Measurements from ENCODE around the gene LMAN1L. TPM values are rescaled to one million over a fixed set of nuclear protein-coding genes. Genes with fewer than 3 reads are reported as not detected.
A peak's percentile ranks its signal among the peaks of the same experiment; 100 is the strongest.

The LMAN1L gene
- total and polyA plus RNA-seq, 2 donors, result 0.41 TPM; not detected in 1

DNA sequence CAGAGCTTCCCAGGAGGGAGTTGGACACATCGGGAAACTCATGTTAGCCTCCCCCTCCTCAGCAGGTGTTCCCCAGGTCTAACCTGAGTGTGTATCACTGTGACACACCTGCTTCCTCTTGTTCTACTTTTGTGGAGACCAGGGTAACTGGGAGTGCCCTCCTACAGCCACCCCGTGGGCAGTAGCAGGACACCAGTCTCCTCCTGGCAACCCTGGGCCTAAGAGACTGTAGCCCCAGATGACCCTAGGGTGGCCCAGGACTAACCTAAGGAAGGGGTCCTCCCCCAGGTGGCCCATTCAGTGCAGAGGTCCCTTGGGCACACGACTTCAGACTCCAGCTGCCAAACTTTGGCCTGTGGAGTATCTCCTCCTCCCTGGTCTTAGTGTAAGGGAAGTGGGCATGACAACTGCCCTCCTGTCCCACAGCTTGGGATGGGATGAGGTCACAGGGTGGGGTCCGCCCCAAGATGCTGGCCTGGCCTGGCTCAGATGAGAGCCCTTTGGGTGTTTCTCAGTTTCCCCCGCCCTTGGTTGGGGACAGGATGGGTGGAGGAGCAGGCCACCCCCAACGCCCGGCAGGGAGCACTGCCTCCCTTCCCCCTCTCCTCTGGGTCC is 26.0 kb upstream of the LMAN1L start:
- Histone ChIP-seq H3K36me3 (ENCODE audit: control insufficient read depth in 2 of 2, insufficient read depth in 2 of 2, low read length in 1 of 2) (peaks cover 7 to 40% of the 10 kb centered on the region in 2 donors), H3K4me1 (ENCODE audit: control insufficient read depth in 2 of 2, insufficient read depth in 2 of 2, low read length in 2 of 2) (peaks cover 69 to 88% of the 10 kb centered on the region in 2 donors), H3K9me3 (ENCODE audit: control insufficient read depth in 2 of 2, insufficient read depth in 1 of 2, low read length in 1 of 2) (peaks cover 0 to 6% of the 10 kb centered on the region in 2 donors), H3K27ac (ENCODE audit: low read depth in 1 of 2, low read length in 1 of 2) (peak overlapping the region; percentile 98 to 99), H3K27me3 (ENCODE audit: control insufficient read depth in 2 of 2, insufficient read depth in 1 of 2, low read length in 1 of 2) (no peaks in the 10 kb centered on the region), H3K4me3 (ENCODE audit: low read length in 2 of 2) (peak overlapping the region; percentile 51 to 98)
- 40% methylated on average over 7 of the region's 7 CpGs for WGBS
- peak in 1 of 9 donors; percentile 40 for DNase-seq (ENCODE audit: low read depth in 6 of 9, low spot score in 9 of 9)

DNA sequence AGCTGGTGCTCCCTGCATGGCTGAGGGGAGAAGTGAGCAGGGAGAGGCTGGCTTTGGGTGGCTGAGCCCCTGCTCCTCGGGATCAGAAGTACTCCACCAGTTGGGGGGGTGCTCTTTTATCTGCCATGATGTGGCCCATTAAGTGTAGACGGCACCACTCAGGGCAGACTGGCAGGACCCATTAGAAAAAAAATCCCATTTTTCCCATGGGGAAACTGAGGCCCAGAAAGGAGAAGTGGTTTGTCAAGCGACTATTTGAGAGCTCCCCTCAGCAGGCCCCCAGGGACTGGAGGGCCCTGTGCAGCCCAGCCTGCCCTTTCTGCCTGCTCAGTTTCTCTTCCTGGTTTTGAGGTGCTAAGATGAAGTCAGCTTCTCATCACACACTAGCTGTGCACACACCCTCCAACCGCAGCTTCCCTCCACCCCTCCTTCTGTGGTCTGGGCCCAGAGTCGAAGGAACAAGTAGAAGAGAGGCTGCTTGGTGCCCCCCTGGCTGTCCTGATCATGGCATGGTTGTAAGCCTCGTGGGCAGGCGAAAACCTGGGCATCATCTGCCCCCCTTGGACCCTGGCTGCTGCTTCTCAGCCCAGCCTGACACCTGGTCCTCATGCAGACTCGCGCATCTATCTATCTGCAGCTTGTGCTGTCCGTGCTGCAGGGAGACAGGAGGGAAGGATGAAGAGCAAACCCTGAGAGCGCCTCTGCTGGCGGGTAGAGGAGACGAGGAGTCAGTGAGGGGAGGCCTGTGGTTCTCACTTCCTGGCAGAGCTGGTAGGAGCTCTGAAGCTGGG is 25.2 kb upstream of the LMAN1L start:
- Histone ChIP-seq H3K27ac (ENCODE audit: low read depth in 1 of 2, low read length in 1 of 2) (peak overlapping the region; percentile 98 to 99), H3K27me3 (ENCODE audit: control insufficient read depth in 2 of 2, insufficient read depth in 1 of 2, low read length in 1 of 2) (no peaks in the 10 kb centered on the region), H3K4me3 (ENCODE audit: low read length in 2 of 2) (peak overlapping the region; percentile 51 to 98), H3K4me1 (ENCODE audit: control insufficient read depth in 2 of 2, insufficient read depth in 2 of 2, low read length in 2 of 2) (peaks cover 74 to 95% of the 10 kb centered on the region in 2 donors), H3K36me3 (ENCODE audit: control insufficient read depth in 2 of 2, insufficient read depth in 2 of 2, low read length in 1 of 2) (peaks cover 7 to 45% of the 10 kb centered on the region in 2 donors), H3K9me3 (ENCODE audit: control insufficient read depth in 2 of 2, insufficient read depth in 1 of 2, low read length in 1 of 2) (peaks cover 0 to 6% of the 10 kb centered on the region in 2 donors)
- 4% methylated on average over 13 of the region's 13 CpGs for WGBS
- peak; percentile 84 to 98 (median 92) for DNase-seq (ENCODE audit: low read depth in 6 of 9, low spot score in 9 of 9)

- peaks cover 7 to 51% of the 10 kb centered on the region in 2 donors for H3K36me3 ChIP-seq (ENCODE audit: control insufficient read depth in 2 of 2, insufficient read depth in 2 of 2, low read length in 1 of 2)
- DNase-seq (ENCODE audit: low read depth in 6 of 9, low spot score in 9 of 9), result no peak
- H3K27me3 ChIP-seq (ENCODE audit: control insufficient read depth in 2 of 2, insufficient read depth in 1 of 2, low read length in 1 of 2), result no peaks in the 10 kb centered on the region
- peaks cover 0 to 6% of the 10 kb centered on the region in 2 donors for H3K9me3 ChIP-seq (ENCODE audit: control insufficient read depth in 2 of 2, insufficient read depth in 1 of 2, low read length in 1 of 2)
- peaks cover 74 to 96% of the 10 kb centered on the region in 2 donors for H3K4me1 ChIP-seq (ENCODE audit: control insufficient read depth in 2 of 2, insufficient read depth in 2 of 2, low read length in 2 of 2)
- peak overlapping the region; percentile 51 to 98 for H3K4me3 ChIP-seq (ENCODE audit: low read length in 2 of 2)
- 7% methylated on average over 7 of the region's 7 CpGs for WGBS
- peak overlapping the region; percentile 98 to 99 for H3K27ac ChIP-seq (ENCODE audit: low read depth in 1 of 2, low read length in 1 of 2)
These were observed 24.5 kb upstream of the LMAN1L start for GRCh38 chr15:74788042-74788682.

- peaks cover 0 to 9% of the 10 kb centered on the region in 2 donors for H3K9me3 ChIP-seq (ENCODE audit: control insufficient read depth in 2 of 2, insufficient read depth in 1 of 2, low read length in 1 of 2)
- peaks cover 74 to 96% of the 10 kb centered on the region in 2 donors for H3K4me1 ChIP-seq (ENCODE audit: control insufficient read depth in 2 of 2, insufficient read depth in 2 of 2, low read length in 2 of 2)
- peak overlapping the region; percentile 98 to 99 for H3K27ac ChIP-seq (ENCODE audit: low read depth in 1 of 2, low read length in 1 of 2)
- 10% methylated on average over 9 of the region's 9 CpGs for WGBS
- H3K36me3 ChIP-seq (ENCODE audit: control insufficient read depth in 2 of 2, insufficient read depth in 2 of 2, low read length in 1 of 2), result peaks cover 7 to 55% of the 10 kb centered on the region in 2 donors
- DNase-seq (ENCODE audit: low read depth in 6 of 9, low spot score in 9 of 9), result peak in 1 of 9 donors; percentile 84
- H3K4me3 ChIP-seq (ENCODE audit: low read length in 2 of 2), result peak overlapping the region; percentile 51 to 98
- H3K27me3 ChIP-seq (ENCODE audit: control insufficient read depth in 2 of 2, insufficient read depth in 1 of 2, low read length in 1 of 2), result no peaks in the 10 kb centered on the region
These were observed 23.9 kb upstream of the LMAN1L start for GRCh38 chr15:74788683-74789151.

- H3K27ac ChIP-seq (ENCODE audit: low read depth in 1 of 2, low read length in 1 of 2), result peak overlapping the region; percentile 98 to 99
- peaks cover 0 to 9% of the 10 kb centered on the region in 2 donors for H3K9me3 ChIP-seq (ENCODE audit: control insufficient read depth in 2 of 2, insufficient read depth in 1 of 2, low read length in 1 of 2)
- peaks cover 70 to 93% of the 10 kb centered on the region in 2 donors for H3K4me1 ChIP-seq (ENCODE audit: control insufficient read depth in 2 of 2, insufficient read depth in 2 of 2, low read length in 2 of 2)
- 11% methylated on average over 14 of the region's 14 CpGs for WGBS
- DNase-seq (ENCODE audit: low read depth in 6 of 9, low spot score in 9 of 9), result no peak
- H3K27me3 ChIP-seq (ENCODE audit: control insufficient read depth in 2 of 2, insufficient read depth in 1 of 2, low read length in 1 of 2), result no peaks in the 10 kb centered on the region
- peak overlapping the region; percentile 51 to 98 for H3K4me3 ChIP-seq (ENCODE audit: low read length in 2 of 2)
- peaks cover 7 to 55% of the 10 kb centered on the region in 2 donors for H3K36me3 ChIP-seq (ENCODE audit: control insufficient read depth in 2 of 2, insufficient read depth in 2 of 2, low read length in 1 of 2)
These were observed 23.4 kb upstream of the LMAN1L start for GRCh38 chr15:74789171-74789631.

DNA sequence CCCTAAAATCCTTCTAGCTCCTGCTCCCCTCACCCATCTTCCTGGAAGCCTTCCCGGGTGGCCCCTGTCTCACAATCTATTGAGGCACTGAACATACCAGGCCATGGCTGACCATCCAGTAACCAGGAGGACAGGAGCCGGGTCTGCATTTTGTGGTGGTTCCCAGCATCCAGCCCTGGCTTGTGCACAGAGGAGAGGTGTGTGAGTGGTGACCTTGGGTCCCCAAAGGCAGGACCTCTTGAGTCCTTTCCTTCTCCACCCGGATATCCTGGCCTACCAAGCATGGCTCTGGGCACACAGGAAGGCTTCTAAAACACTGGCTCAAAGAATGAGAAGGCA is 22.9 kb upstream of the LMAN1L start:
- Histone ChIP-seq H3K4me3 (ENCODE audit: low read length in 2 of 2) (peak overlapping the region; percentile 51 to 98), H3K27me3 (ENCODE audit: control insufficient read depth in 2 of 2, insufficient read depth in 1 of 2, low read length in 1 of 2) (no peaks in the 10 kb centered on the region), H3K36me3 (ENCODE audit: control insufficient read depth in 2 of 2, insufficient read depth in 2 of 2, low read length in 1 of 2) (peaks cover 9 to 54% of the 10 kb centered on the region in 2 donors), H3K9me3 (ENCODE audit: control insufficient read depth in 2 of 2, insufficient read depth in 1 of 2, low read length in 1 of 2) (peaks cover 0 to 9% of the 10 kb centered on the region in 2 donors), H3K27ac (ENCODE audit: low read depth in 1 of 2, low read length in 1 of 2) (peak overlapping the region; percentile 85 to 99), H3K4me1 (ENCODE audit: control insufficient read depth in 2 of 2, insufficient read depth in 2 of 2, low read length in 2 of 2) (peaks cover 65 to 92% of the 10 kb centered on the region in 2 donors)
- WGBS, result 28% methylated on average over 3 of the region's 3 CpGs
- no peak for DNase-seq (ENCODE audit: low read depth in 6 of 9, low spot score in 9 of 9)

GRCh38 chr15:74790080-74790916 is 22.3 kb upstream of the LMAN1L start:
- 15% methylated on average over 15 of the region's 15 CpGs for WGBS
- DNase-seq (ENCODE audit: low read depth in 6 of 9, low spot score in 9 of 9), result peak in 1 of 9 donors; percentile 38
- peaks cover 10 to 50% of the 10 kb centered on the region in 2 donors for H3K36me3 ChIP-seq (ENCODE audit: control insufficient read depth in 2 of 2, insufficient read depth in 2 of 2, low read length in 1 of 2)
- H3K4me1 ChIP-seq (ENCODE audit: control insufficient read depth in 2 of 2, insufficient read depth in 2 of 2, low read length in 2 of 2), result peaks cover 59 to 91% of the 10 kb centered on the region in 2 donors
- H3K4me3 ChIP-seq (ENCODE audit: low read length in 2 of 2), result peak overlapping the region; percentile 51 to 98
- no peaks in the 10 kb centered on the region for H3K27me3 ChIP-seq (ENCODE audit: control insufficient read depth in 2 of 2, insufficient read depth in 1 of 2, low read length in 1 of 2)
- peak overlapping the region; percentile 85 to 99 for H3K27ac ChIP-seq (ENCODE audit: low read depth in 1 of 2, low read length in 1 of 2)
- H3K9me3 ChIP-seq (ENCODE audit: control insufficient read depth in 2 of 2, insufficient read depth in 1 of 2, low read length in 1 of 2), result peaks cover 0 to 9% of the 10 kb centered on the region in 2 donors

DNA sequence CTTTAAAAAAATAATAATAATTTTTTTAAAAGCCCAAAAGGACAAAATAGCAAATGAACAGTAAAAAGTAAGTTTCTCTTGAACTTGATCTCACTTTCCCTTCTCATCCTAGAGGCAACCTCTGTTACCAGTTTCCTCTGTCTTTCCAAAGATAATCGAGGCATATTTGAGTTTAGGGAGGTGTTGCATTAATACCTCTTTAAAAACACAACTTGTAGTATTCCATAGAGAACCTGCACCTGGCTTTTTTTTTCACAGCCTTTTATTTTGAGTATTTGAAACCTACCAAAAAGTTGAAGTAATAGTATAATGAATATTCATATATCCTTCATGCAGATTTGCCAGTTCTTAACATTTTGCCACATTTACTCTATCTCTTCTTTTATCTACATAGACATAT is 21.6 kb upstream of the LMAN1L start:
- no peak overlapping the region for H3K27ac ChIP-seq (ENCODE audit: low read depth in 1 of 2, low read length in 1 of 2)
- no peaks in the 10 kb centered on the region for H3K27me3 ChIP-seq (ENCODE audit: control insufficient read depth in 2 of 2, insufficient read depth in 1 of 2, low read length in 1 of 2)
- no peak overlapping the region for H3K4me3 ChIP-seq (ENCODE audit: low read length in 2 of 2)
- DNase-seq (ENCODE audit: low read depth in 6 of 9, low spot score in 9 of 9), result no peak
- peaks cover 52 to 86% of the 10 kb centered on the region in 2 donors for H3K4me1 ChIP-seq (ENCODE audit: control insufficient read depth in 2 of 2, insufficient read depth in 2 of 2, low read length in 2 of 2)
- H3K9me3 ChIP-seq (ENCODE audit: control insufficient read depth in 2 of 2, insufficient read depth in 1 of 2, low read length in 1 of 2), result peaks cover 0 to 9% of the 10 kb centered on the region in 2 donors
- H3K36me3 ChIP-seq (ENCODE audit: control insufficient read depth in 2 of 2, insufficient read depth in 2 of 2, low read length in 1 of 2), result peaks cover 7 to 47% of the 10 kb centered on the region in 2 donors
- WGBS, result 32% methylated on average over 1 of the region's 1 CpG

Data from thymus (tissue), 11 donors.